ENCODE data around the gene TLL1. TPM values are rescaled to one million over a fixed set of nuclear protein-coding genes. Genes with fewer than 3 reads are reported as not detected.

TLL1 gene
- total RNA-seq (2022) = 0.66 and 1.4 TPM in 2 replicates
- percentile 34 among the genes with signal in this experiment for Bru-seq, nascent RNA
- percentile 29 among the genes with signal in this experiment for BruChase-seq, experiment 1, labeled RNA remaining after a 6-hour chase
- BruChase-seq, experiment 2, labeled RNA remaining after a 2-hour chase = percentile 40 among the genes with signal in this experiment
- long read RNA-seq, partial matches to known transcripts = 1 of 2 reads
- long read RNA-seq, other reads (novel, unspliced or antisense) = 1 of 2 reads

DNA sequence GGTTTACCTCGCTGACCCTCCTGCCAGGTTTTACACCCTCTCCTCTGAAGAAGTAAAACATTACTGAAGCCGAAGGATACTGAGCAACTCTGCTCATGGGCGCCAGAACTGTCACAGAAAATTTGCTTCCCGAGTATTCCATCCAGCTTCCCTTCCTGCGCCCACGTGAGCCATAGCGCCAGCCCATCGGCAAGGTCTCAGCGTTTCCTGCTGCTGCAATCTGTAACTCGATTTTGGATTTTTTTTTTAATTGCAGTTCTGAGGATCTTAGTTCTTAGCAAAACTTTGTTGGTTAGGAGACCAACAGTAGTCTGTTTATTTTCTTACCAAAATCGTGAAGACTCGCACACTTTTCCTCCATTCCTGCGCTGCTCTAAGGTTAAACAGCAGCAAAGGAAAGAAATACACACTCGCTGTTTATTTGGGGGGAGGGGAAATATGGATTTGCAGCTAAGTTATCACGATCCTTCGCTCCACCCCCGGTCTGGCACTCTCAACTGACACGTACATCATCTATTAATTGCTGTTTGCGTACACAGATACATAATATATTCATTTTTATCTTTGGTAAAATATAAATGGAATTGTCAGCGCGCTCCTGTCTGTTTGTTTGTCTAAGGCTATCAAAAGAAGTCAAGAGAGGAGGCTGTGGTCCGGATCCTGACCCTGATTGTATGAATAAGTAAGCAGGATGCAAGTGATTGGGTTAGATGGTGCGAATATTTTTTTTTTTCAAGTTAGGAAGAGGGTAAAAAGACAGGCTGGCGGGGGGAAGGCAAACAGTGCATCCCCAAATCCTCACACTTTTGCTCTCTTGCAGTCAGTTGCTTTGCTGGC, at the start of gene TLL1:
TLL1 (plus strand) TSS at position 777 of the 837 bp plus-strand sequence. CDS start 668 bp downstream, outside the sequence.
- intact Hi-C loops (cut with micrococcal nuclease) = loop anchor here (2.0 to 5.0 kb wide), 4 partner anchors 100 to 335 kb away; no protein-coding TSS in a partner anchor
- Mint-ChIP-seq H3K4me3 (ENCODE audit: unreplicated experiment) (peak within 1 kb of the TSS; percentile 84), H3K4me1 (ENCODE audit: insufficient read depth, unreplicated experiment) (peaks cover 25% of the 10 kb centered on the region), H3K9me3 (ENCODE audit: unreplicated experiment) (no peaks in the 10 kb centered on the region), H3K27ac (ENCODE audit: low read depth, unreplicated experiment) (peak within 1 kb of the TSS; percentile 69), H3K27me3 (ENCODE audit: insufficient read depth, unreplicated experiment) (no peaks in the 10 kb centered on the region), H3K36me3 (ENCODE audit: insufficient read depth, unreplicated experiment) (peaks cover 6% of the 10 kb centered on the region)
- peak; percentile 51 for DNase-seq (ENCODE audit: unreplicated experiment)
- TF ChIP-seq, protein P1, sequence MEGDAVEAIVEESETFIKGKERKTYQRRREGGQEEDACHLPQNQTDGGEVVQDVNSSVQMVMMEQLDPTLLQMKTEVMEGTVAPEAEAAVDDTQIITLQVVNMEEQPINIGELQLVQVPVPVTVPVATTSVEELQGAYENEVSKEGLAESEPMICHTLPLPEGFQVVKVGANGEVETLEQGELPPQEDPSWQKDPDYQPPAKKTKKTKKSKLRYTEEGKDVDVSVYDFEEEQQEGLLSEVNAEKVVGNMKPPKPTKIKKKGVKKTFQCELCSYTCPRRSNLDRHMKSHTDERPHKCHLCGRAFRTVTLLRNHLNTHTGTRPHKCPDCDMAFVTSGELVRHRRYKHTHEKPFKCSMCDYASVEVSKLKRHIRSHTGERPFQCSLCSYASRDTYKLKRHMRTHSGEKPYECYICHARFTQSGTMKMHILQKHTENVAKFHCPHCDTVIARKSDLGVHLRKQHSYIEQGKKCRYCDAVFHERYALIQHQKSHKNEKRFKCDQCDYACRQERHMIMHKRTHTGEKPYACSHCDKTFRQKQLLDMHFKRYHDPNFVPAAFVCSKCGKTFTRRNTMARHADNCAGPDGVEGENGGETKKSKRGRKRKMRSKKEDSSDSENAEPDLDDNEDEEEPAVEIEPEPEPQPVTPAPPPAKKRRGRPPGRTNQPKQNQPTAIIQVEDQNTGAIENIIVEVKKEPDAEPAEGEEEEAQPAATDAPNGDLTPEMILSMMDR (IDR thresholded peaks at IDR 0.05; ENCODE audit: unreplicated experiment) = no peak
- BruUV-seq (replicated peaks) = no TSS peak
- POLR2A ChIA-PET = interaction anchor here (0.6 to 4.8 kb wide), 31 partner anchors 10 to 925 kb away, joined by 3 to 81 read pairs (median 4); partner anchors contain the start of gene MSMO1
- CTCF ChIA-PET = interaction anchor here (0.6 to 1.5 kb wide), 4 partner anchors 219 to 969 kb away, joined by 3 to 4 read pairs (median 3); no protein-coding TSS in a partner anchor

DNA sequence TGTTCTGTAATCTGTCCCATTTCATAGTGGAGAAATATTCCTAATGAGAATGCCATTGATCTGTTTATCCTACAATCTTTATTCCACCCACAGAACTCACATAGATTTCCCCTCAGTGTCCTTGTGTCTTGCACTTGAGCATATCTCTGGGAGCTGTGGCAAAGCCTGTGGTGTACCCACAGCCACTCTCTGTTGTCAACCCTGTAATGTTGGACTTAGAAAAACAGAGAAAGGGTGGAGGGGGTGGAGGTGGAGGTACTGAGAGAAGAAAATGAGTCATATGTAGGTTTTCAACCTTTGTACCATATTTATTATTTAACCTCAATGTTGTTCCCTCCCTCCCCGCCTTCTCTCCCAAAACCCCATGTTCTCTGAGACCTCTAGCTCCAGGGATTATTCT, 46.9 kb upstream of the TLL1 start:
- TF ChIP-seq, protein P1 (IDR thresholded peaks at IDR 0.05; ENCODE audit: unreplicated experiment) = no peak
- ChIA-PET CTCF (no interaction called here), POLR2A (interaction anchor here (0.8 kb wide), 1 partner anchor 38 kb away, joined by 3 read pairs; no protein-coding TSS in a partner anchor)
- peak; percentile 7 for DNase-seq (ENCODE audit: unreplicated experiment)
- H3K4me3 Mint-ChIP-seq (ENCODE audit: unreplicated experiment) = no peak overlapping the region
- no peaks in the 10 kb centered on the region for H3K36me3 Mint-ChIP-seq (ENCODE audit: insufficient read depth, unreplicated experiment)
- no peaks in the 10 kb centered on the region for H3K27me3 Mint-ChIP-seq (ENCODE audit: insufficient read depth, unreplicated experiment)
- no TSS peak for BruUV-seq (replicated peaks)
- H3K4me1 Mint-ChIP-seq (ENCODE audit: insufficient read depth, unreplicated experiment) = peaks cover 20% of the 10 kb centered on the region
- intact Hi-C loops (cut with micrococcal nuclease) = no loop called here
- H3K27ac Mint-ChIP-seq (ENCODE audit: low read depth, unreplicated experiment) = peak overlapping the region; percentile 25
- H3K9me3 Mint-ChIP-seq (ENCODE audit: unreplicated experiment) = peaks cover 13% of the 10 kb centered on the region

DNA sequence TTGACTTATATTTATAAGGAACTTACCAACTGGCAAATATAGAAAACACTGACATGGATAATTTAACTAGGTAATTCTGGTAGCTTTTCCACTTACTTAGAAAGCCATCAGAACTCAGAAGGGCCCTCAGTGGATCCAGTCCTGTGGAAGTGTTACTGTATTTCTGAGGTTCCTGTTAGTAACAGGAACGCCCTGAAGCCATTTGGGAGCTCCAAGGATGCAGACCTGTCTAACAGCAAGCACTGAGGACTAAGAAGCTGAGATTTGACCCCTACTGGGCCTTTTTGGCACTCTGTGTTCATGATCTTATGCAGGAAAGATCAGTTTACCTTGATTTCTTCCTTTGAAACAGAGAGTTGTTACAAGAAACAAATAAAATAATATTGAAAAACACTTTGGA, 46.0 kb upstream of the TLL1 start:
- POLR2A ChIA-PET = no interaction called here
- DNase-seq (ENCODE audit: unreplicated experiment) = peak; percentile 9

More for the DNA sequence above, 46.0 kb upstream of the TLL1 start:
- Mint-ChIP-seq H3K9me3 (ENCODE audit: unreplicated experiment) (peaks cover 13% of the 10 kb centered on the region), H3K27me3 (ENCODE audit: insufficient read depth, unreplicated experiment) (no peaks in the 10 kb centered on the region), H3K4me1 (ENCODE audit: insufficient read depth, unreplicated experiment) (peaks cover 20% of the 10 kb centered on the region), H3K36me3 (ENCODE audit: insufficient read depth, unreplicated experiment) (no peaks in the 10 kb centered on the region), H3K27ac (ENCODE audit: low read depth, unreplicated experiment) (peak overlapping the region; percentile 25), H3K4me3 (ENCODE audit: unreplicated experiment) (no peak overlapping the region)
- CTCF ChIA-PET = interaction anchor here (0.6 kb wide), 2 partner anchors 27 to 191 kb away, joined by 3 read pairs; no protein-coding TSS in a partner anchor
- TF ChIP-seq, protein P1 (IDR thresholded peaks at IDR 0.05; ENCODE audit: unreplicated experiment) = no peak
- no TSS peak for BruUV-seq (replicated peaks)
- intact Hi-C loops (cut with micrococcal nuclease) = no loop called here
